Neural progenitor cell (in vitro differentiated cells): Measurements from ENCODE around the gene CAP2. TPM values are rescaled to one million over a fixed set of nuclear protein-coding genes. Genes with fewer than 3 reads are reported as not detected.

Experiments
- DNase-seq: peaks from one replicate; pipeline ENCODE4 v3.0.0-alpha.2; 2016; ENCODE audit warnings: low spot score
- H2AFZ ChIP-seq: fragments of 200-600 bp; sonication (generic); replicated peaks from 2 replicates; pipeline ENCODE4 v1.6.1; 2016; ENCODE audit warnings: antibody characterized with exemption
- H3F3A ChIP-seq: fragments of 200-600 bp; sonication (generic); 2 replicates; pipeline ENCODE4 v1.6.1; 2016; ENCODE audit warnings: antibody characterized with exemption, low read depth
- H3K27ac ChIP-seq: fragments of 200-600 bp; sonication (generic); 2 replicates; pipeline ENCODE4 v1.5.1; 2016; ENCODE audit warnings: mild to moderate bottlenecking
- H3K27me3 ChIP-seq: fragments of 200-600 bp; sonication (generic); 2 replicates; pipeline ENCODE4 v1.6.1; 2016; ENCODE audit warnings: mild to moderate bottlenecking, moderate library complexity
- H3K36me3 ChIP-seq: fragments of 200-600 bp; sonication (generic); 2 replicates; pipeline ENCODE4 v1.5.1; 2016
- H3K4me1 ChIP-seq: fragments of 200-600 bp; sonication (generic); 2 replicates; pipeline ENCODE4 v1.6.1; 2016; ENCODE audit warnings: mixed run types
- H3K4me2 ChIP-seq: fragments of 200-600 bp; sonication (generic); 2 replicates; pipeline ENCODE4 v1.6.1; 2016
- H3K4me3 ChIP-seq: fragments of 200-600 bp; sonication (generic); 2 replicates; pipeline ENCODE4 v1.5.1; 2016
- H3K79me2 ChIP-seq: fragments of 200-600 bp; sonication (generic); 2 replicates; pipeline ENCODE4 v1.6.1; 2016; ENCODE audit warnings: low read depth
- H3K9ac ChIP-seq: fragments of 200-600 bp; sonication (generic); 2 replicates; pipeline ENCODE4 v1.6.1; 2016
- H3K9me3 ChIP-seq: fragments of 200-600 bp; sonication (generic); 2 replicates; pipeline ENCODE4 v1.5.1; 2016; ENCODE audit warnings: low read depth
- H4K20me1 ChIP-seq: fragments of 200-600 bp; sonication (generic); 2 replicates; pipeline ENCODE4 v1.6.1; 2016; ENCODE audit warnings: low read depth
- H3K27ac Mint-ChIP-seq: 3 replicates; pipeline ENCODE4 v1.8.0; 2021; ENCODE audit warnings: mixed read lengths
- H3K27me3 Mint-ChIP-seq: 2 replicates; pipeline ENCODE4 v1.8.0; 2022; ENCODE audit warnings: low read depth, mild to moderate bottlenecking, inconsistent platforms, moderate library complexity, mixed read lengths; ENCODE audit not compliant: insufficient read depth
- H3K36me3 Mint-ChIP-seq: 3 replicates; pipeline ENCODE4 v1.8.0; 2021; ENCODE audit warnings: mixed read lengths
- H3K4me1 Mint-ChIP-seq: 3 replicates; pipeline ENCODE4 v1.8.0; 2021; ENCODE audit warnings: mixed read lengths
- H3K4me3 Mint-ChIP-seq: 3 replicates; pipeline ENCODE4 v1.8.0; 2021; ENCODE audit warnings: mild to moderate bottlenecking, moderate library complexity, mixed read lengths
- H3K9me3 Mint-ChIP-seq: 3 replicates; pipeline ENCODE4 v1.8.0; 2020; ENCODE audit warnings: mixed read lengths
- CTCF ChIP-seq: fragments of 200-600 bp; sonication (generic); IDR thresholded peaks from 2 replicates; pipeline ENCODE4 v1.5.1; 2017; ENCODE audit warnings: antibody characterized with exemption, mild to moderate bottlenecking
- EZH2 ChIP-seq: fragments of 200-600 bp; sonication (generic); IDR thresholded peaks from 2 replicates; pipeline ENCODE4 v1.6.1; 2017; ENCODE audit warnings: antibody characterized with exemption, mild to moderate bottlenecking, moderate library complexity
- EZH2phosphoT487 ChIP-seq: fragments of 200-600 bp; sonication (generic); IDR thresholded peaks from 2 replicates; pipeline ENCODE4 v1.6.1; 2017; ENCODE audit warnings: antibody characterized with exemption
- total RNA-seq: library from RNA; depleted of rRNA; stranded (reverse); fragments of >200 nt; gene quantifications from 2 replicates; pipeline ENCODE4 v1.2.3, GENCODE V29; 2015; ENCODE audit warnings: low replicate concordance

CAP2 gene
- total RNA-seq, 1 donor from 2014 or later, result 27.4 TPM

- peaks cover 20% of the 10 kb centered on the region for H3K9me3 Mint-ChIP-seq
- no peaks in the 10 kb centered on the region for H3K27me3 Mint-ChIP-seq
- H3K27ac Mint-ChIP-seq, result no peak overlapping the region
- H3K4me1 ChIP-seq, result no peaks in the 10 kb centered on the region
- H3K27me3 ChIP-seq, result no peaks in the 10 kb centered on the region
- H3K36me3 Mint-ChIP-seq, result peaks cover 34% of the 10 kb centered on the region
- DNase-seq, result no peak
- H3K9ac ChIP-seq, result no peak overlapping the region
- peaks cover 6% of the 10 kb centered on the region for H3K9me3 ChIP-seq
- no peak overlapping the region for H3K4me3 ChIP-seq
- H3K79me2 ChIP-seq, result peaks cover 50% of the 10 kb centered on the region
- no peak overlapping the region for H3K4me3 Mint-ChIP-seq
- no peak overlapping the region for H2AFZ ChIP-seq
- no peaks in the 10 kb centered on the region for H3K4me1 Mint-ChIP-seq
- H3F3A ChIP-seq, result no peaks in the 10 kb centered on the region
- H3K27ac ChIP-seq, result no peak overlapping the region
- H3K4me2 ChIP-seq, result no peak overlapping the region
- TF ChIP-seq CTCF, result no peak
- TF ChIP-seq EZH2phosphoT487, result no peak
- no peak for TF ChIP-seq EZH2
- no peaks in the 10 kb centered on the region for H4K20me1 ChIP-seq
- H3K36me3 ChIP-seq, result no peaks in the 10 kb centered on the region
Observed at GRCh38 chr6:17405944-17406245, 12.5 kb downstream of the CAP2 start.

GRCh38 chr6:17408081-17408480 is 14.7 kb downstream of the CAP2 start:
- peaks cover 37% of the 10 kb centered on the region for H3K79me2 ChIP-seq
- no peaks in the 10 kb centered on the region for H3F3A ChIP-seq
- H3K4me3 ChIP-seq, result no peak overlapping the region
- no peaks in the 10 kb centered on the region for H4K20me1 ChIP-seq
- no peak overlapping the region for H2AFZ ChIP-seq
- DNase-seq, result no peak
- H3K27ac Mint-ChIP-seq, result no peak overlapping the region
- H3K27ac ChIP-seq, result no peak overlapping the region
- H3K4me1 ChIP-seq, result no peaks in the 10 kb centered on the region
- H3K36me3 ChIP-seq, result no peaks in the 10 kb centered on the region
- no peak overlapping the region for H3K9ac ChIP-seq
- H3K4me1 Mint-ChIP-seq, result no peaks in the 10 kb centered on the region
- H3K36me3 Mint-ChIP-seq, result peaks cover 36% of the 10 kb centered on the region
- TF ChIP-seq CTCF, result no peak
- TF ChIP-seq EZH2phosphoT487, result no peak
- TF ChIP-seq EZH2, result no peak
- H3K4me3 Mint-ChIP-seq, result no peak overlapping the region
- H3K27me3 Mint-ChIP-seq, result peaks cover 2% of the 10 kb centered on the region
- H3K4me2 ChIP-seq, result no peak overlapping the region
- peaks cover 15% of the 10 kb centered on the region for H3K9me3 Mint-ChIP-seq
- no peaks in the 10 kb centered on the region for H3K27me3 ChIP-seq
- H3K9me3 ChIP-seq, result peaks cover 6% of the 10 kb centered on the region

- Histone ChIP-seq H3K27ac (no peak overlapping the region), H3F3A (no peaks in the 10 kb centered on the region), H3K79me2 (peaks cover 35% of the 10 kb centered on the region), H2AFZ (no peak overlapping the region), H3K36me3 (no peaks in the 10 kb centered on the region), H3K9ac (no peak overlapping the region), H3K4me3 (no peak overlapping the region), H4K20me1 (no peaks in the 10 kb centered on the region), H3K9me3 (peaks cover 6% of the 10 kb centered on the region), H3K27me3 (no peaks in the 10 kb centered on the region), H3K4me2 (no peak overlapping the region), H3K4me1 (no peaks in the 10 kb centered on the region)
- H3K36me3 Mint-ChIP-seq, result peaks cover 42% of the 10 kb centered on the region
- H3K27ac Mint-ChIP-seq, result no peak overlapping the region
- no peak overlapping the region for H3K4me3 Mint-ChIP-seq
- DNase-seq, result no peak
- H3K27me3 Mint-ChIP-seq, result peaks cover 2% of the 10 kb centered on the region
- no peaks in the 10 kb centered on the region for H3K4me1 Mint-ChIP-seq
- TF ChIP-seq CTCF (no peak), EZH2 (no peak), EZH2phosphoT487 (no peak)
- H3K9me3 Mint-ChIP-seq, result peaks cover 21% of the 10 kb centered on the region
Observed at GRCh38 chr6:17410281-17410680, 16.9 kb downstream of the CAP2 start.
